HG03469 (cell line): Measurements from ENCODE around the gene DPYD.

Source experiments
- ATAC-seq: cut with Tn5 transposase; IDR thresholded peaks from one replicate; pipeline ENCODE4 v1.9.1; 2021; ENCODE audit warnings: mild to moderate bottlenecking, moderate library complexity, moderate number of reproducible peaks; ENCODE audit not compliant: unreplicated experiment

The DPYD gene

DNA sequence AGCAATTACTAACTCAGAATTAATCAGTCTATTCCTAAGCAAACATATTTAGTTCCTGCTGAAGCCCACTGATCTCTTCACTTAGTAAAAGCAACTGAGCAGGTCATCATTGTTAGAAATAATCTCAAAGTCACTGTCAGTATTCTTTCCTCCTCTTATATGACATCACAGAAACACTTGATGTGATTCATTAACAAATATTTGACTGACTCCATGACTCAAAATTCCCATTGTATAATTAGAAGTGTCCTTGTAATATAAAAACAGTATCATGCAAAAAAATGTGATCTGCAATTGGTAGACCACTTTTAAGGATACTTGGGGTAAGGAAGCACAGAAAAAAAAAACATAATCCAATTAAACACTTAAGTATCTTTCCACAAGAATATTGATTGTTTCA is 194.4 kb downstream of the DPYD start:
- ATAC-seq = no peak

DNA sequence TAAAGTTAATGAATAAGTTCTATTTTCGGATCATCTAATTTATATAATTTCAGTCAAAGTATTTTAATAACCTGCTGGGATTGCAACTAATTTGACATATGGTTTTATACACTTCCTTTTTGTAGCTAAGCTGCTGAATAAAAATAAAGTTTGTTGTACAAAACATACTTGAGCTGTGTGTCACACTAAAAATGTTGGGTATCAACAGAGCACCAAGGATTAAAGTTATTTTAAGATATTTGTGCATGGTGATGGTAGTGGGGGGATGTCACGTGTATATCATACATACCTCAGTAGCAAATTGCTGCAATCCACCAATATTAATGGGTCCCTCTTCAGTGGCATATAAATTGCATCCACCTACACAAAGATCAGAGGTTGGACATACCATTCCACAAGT is 199.6 kb downstream of the DPYD start:
- ATAC-seq = no peak

DNA sequence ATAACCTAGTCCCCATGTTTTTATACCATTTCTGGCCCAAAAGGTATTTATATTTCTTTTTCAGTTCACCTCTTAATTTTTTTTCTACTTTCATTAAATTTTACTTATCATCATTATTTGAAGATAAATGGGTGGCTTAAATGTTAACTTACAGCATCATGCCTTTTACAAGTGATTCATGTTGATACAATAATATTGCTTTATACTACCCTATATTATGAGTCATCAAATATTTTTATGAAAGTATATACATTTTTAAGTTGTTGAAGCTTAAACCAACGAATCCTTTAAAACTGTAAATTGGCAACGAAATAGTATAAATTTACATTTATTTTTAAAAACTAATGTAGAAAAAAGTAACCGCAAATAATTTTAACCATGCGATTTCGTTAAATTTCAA is 207.9 kb downstream of the DPYD start:
- ATAC-seq = no peak

DNA sequence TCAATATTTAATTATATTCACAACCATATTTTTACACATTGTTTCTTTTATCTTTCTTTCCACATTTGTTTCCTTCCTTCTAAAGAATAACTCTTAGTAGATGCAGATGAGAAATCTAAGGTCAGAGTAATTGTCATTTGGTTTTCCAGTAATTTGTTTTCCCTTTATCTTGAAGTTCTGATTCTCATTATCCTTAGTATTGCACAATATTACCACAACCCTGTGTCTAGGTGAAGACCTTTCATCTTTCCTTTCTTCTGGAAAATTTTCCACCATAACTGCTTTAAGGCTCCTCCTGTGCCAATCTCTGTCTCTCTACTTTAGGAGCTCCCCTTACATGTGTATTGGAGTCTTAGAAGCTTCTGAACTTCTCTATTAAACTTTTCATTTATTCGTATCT is 209.0 kb downstream of the DPYD start:
- ATAC-seq = no peak

DNA sequence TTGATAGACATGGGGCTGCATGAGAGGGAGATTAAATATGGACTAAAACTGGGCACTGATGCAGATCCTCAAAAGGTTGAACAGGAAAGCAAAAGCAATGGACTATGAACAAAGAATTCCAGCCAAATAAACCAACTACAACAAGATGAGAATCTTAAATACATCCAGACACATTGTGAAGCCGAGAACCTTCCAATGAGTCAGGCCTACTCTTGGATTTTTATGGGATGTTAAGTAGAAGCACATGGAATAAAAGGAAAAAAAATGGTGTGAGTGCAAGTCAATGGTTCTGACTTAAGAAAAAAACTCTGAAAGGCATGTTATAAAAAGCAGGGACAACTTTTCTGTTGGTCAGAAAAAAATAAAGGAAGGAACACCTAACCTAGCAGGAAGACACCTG is 227.2 kb downstream of the DPYD start:
- ATAC-seq = no peak

DNA sequence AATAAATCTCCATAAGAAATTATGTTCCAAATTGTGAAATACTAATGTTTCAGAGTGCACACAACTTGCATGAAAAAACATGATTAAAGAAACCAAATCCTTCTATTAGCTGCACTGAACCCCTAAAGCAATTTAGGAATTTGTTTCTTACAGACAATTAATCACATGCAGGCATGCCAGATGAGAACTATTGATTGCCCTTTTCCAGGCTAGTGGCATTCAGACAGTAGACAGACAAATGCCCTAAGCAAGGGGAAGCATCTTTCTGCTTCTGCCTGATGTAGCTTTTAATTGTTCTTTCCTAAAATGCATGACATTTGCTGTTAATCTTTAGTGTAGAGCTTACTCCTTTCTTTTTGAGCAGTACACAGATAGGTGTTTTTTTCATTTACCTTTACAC is 229.5 kb downstream of the DPYD start:
- ATAC-seq = no peak

DNA sequence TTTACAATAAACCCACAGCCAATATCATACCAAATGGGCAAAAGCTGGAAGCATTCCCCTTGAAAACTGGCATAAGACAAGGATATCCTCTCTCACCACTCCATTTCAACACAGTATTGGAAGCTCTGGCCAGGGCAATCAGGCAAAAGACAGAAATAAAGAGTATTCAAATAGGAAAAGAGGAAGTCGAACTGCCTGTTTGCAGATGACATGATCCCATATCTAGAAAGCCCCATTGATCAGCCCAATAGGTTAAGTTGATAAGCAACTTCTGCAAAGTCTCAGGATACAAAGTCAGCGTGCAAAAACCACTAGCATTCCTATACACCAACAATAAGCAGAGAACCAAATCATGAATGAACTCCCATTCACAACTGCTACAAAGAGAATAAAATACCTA is 235.5 kb downstream of the DPYD start:
- no peak for ATAC-seq

DNA sequence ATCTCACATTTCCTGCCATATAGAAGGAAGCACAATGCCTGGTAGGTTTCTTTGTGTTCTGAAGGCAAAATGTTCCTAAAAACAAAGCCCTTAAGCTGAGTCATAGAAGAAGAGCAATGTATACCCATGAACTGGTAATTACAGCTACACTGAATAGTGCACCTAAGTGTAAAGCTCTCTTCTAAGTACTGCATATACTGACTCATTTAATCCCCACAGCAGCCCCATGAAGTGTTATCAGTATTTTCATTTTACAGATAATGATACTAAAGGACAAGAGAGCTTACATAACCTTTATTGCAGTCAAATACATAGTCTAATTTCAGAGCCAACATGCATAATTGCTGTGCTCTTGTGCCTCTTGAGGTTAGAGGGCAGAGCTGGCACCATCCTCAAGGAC is 239.9 kb downstream of the DPYD start:
- no peak for ATAC-seq

DNA sequence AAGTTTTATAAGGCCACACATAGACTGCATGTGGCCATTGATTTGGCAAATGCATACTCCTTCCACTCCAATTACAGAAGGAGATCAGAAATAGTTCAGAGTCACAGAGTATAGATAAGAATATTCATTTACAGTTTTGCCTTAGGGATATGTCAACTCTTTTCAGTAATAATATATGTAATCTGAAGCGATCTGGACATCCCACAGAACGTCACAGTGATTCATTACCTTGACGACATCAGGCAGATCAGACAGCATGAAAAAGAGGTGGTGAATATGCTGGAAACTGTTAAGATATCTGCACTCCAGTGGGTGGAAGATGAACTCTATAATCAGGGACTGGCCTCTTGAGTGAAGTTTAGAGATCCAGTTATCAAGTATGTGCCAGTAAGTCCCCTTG is 240.4 kb downstream of the DPYD start:
- no peak for ATAC-seq

DNA sequence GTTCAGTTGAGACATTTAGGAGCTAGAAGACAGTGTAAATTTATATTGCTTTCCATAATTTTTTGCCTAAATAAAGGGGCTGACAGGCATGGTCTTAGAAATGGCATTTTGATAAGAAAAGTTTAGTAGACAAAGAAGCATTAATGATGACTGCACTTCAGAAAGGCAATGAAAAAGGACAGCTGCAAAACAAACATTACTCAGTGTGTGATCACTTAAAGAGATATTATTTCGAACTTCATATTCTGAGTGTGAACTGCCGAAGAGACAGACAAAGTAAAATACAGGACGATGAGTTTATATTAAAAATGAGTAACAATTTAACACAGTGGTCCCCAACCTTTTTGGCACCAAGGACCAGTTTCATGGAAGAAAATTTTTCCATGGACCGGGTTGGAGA is 243.1 kb downstream of the DPYD start:
- no peak for ATAC-seq

DNA sequence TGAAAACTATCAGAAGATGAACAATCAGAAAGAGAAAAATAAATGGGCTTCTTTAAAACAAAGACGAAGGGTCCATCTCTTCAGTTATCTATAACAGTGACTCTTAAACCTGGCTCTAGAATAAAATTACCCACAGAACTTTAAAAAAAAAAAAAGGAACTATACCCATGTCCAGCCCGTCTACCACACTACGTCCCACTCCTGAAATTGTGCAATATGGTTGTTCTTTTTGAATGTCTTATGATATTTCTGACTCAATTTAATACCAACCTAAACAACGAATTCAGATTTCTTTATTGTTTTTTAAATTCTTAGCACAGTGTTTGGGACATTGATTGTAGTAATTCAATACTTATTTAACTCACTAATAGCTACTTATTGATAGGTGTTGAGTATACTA is 246.3 kb downstream of the DPYD start:
- no peak for ATAC-seq

DNA sequence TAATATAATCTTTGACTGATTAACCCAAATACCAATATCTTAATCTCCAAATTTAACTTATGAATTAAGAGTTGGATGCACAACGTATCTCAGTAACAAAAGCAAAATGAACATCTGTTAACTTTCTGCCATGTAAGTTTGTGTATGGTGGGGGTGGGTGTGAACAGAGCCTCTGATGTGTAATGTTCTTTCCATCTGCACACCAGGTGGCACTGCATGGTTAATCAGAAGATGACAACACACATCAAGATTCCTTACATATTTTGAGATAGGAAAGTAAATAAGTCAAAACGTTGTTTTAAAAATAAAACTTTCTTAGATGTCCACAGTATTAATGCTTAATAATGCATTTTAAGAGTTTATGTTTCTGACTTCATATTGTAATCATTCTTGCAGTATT is 251.9 kb downstream of the DPYD start:
- ATAC-seq = no peak

DNA sequence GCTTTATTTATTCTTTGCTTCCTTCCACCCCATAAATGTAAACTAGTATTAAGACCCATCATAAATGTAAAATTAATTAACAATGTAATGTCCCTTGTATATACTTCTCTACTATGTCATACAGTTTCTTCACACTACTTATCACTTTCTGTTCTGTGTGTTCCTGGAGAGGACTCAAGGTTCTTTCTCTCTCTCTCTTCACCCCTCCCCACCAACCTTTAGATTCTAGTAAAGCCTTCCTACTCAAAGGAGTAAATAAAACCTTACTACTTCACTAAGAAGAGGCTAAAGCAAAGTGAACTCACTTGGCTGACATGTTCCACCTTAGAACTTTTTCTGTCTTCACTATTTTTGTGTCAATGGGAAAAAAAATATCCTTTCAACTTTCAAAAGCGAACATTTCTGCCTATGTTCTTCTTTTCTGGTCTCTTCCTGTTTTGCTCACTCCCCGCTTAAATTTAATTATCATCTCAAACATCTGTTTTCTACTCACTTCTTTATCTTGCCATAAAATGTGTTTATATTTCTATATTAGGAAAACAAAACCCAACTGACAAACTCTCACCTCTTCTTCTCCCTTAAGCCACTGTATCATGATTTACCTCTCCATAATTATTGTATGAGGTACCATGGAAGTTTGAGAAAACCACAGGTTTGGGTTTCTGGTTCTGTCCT is 260.3 kb downstream of the DPYD start:
- no peak for ATAC-seq

DNA sequence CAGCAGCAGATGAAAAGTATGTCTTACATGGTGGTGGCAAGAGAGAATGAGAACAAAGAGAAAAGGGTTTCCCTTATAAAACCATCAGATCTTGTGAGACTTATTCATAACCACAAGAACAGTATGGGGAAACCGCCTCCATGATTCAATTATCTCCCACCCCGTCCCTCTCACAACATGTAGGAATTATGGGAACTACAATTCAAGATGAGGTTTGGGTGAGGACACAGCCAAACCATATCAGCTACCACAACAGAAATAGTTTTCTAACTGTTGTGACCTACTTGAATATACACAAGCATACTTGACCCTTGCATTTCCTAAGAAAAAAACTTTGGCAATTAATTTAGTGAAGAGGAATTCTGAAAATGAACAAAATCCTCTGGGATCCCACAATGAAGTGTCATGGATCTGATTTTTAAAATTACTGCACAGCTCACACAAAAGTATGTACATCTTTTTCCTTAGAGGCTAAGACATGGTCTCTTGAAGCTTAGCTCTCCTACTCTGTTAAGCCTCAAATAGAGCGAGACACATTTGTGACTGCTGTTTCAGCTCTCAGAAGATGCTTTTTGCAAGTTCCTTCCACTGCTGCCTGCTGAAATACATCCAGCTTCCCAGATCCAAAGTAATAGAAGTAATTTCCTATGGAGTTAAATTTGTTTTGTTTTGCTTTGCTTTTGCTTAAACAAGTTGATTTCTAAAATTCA is 265.8 kb downstream of the DPYD start:
- no peak for ATAC-seq

DNA sequence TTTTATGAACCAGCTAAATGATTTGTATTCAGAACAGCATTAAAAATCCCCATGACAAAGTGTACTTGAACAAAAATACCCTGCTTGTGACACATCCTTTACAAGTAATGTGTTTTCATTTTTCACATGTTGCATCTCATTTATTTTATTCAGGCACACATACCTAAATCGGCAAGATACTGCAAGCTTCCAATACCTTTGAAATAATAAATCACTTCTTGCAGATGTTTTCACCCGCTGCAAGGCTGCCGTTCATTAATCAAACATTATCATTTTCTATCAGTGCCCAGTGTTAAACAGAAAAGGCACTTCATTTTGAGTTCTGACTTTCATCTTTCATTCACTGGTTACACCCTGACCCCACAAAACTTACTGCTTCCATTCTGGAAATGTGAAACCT is 269.6 kb downstream of the DPYD start:
- no peak for ATAC-seq

DNA sequence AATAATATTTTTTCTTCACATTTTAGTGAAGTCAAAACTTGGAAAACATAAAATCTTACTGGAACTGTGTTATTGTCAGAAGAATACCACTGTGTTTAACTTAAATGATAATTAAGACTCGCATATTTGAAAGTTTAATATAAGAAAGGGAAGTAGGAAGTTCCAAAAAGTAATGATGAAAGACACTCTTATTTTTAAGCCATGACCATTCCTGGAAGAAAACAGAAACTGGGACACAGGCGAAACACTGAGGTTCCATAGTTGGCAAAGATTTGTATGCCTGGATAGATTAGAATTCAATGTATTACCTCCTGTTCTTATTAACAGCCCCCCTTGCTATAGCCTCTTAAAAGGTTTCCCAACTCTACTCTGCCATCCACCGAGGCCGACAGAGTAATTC is 271.2 kb downstream of the DPYD start:
- no peak for ATAC-seq

DNA sequence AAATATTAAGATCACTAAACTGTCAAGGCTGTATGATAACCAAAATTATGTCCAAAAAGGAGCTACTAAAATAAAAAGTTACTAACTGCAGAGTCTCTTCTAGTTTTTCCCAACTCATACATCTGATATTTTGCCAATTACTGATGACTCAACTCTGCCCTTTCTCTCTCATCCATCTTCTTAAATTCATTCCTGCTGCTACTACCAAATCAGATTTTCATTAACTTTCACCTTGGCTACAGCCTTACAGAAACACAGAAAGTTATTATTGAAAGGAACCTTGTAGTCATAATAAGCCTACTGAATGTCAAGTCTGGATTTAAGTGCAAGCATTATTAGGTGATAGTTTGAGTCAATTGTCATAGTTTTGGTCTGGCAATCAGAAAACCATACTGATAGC is 273.1 kb downstream of the DPYD start:
- ATAC-seq = no peak

DNA sequence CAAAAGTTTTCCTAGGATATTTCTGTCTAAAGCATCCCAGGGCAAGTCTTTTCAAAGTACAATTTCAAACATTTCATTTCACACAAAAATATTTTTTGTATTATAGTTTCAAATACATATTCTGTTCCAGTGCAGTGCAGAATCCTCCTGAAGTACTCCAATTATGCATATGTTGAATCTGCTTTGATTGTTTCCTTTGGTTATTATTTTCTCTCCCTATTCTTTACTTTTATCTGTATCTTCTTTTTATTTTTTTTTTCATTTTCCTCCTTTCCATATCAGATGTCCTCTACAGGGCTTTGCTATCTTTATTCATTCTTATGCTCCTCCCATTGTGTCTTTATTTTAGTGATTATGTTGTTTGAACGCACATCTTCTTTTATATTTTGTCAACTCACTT is 274.8 kb downstream of the DPYD start:
- ATAC-seq = no peak

DNA sequence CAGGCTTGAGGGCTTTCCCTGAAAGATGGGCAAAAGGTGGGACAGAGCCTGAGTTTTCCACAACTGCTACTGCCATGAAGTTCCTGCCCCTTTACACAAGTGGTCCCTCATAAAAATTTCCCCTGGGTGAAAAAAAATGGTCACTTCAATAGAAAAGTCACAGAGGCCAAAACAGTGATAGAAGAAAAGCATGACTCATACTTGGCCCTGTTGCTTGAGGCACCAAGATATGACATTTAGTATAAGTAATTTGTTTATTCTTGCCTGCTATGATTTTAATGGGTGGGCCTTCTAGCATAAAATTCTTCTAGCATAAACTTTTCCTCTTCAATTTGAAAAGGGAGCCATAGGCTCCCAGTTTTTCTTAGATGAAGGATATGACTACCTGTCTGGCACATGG is 280.2 kb downstream of the DPYD start:
- ATAC-seq = no peak

DNA sequence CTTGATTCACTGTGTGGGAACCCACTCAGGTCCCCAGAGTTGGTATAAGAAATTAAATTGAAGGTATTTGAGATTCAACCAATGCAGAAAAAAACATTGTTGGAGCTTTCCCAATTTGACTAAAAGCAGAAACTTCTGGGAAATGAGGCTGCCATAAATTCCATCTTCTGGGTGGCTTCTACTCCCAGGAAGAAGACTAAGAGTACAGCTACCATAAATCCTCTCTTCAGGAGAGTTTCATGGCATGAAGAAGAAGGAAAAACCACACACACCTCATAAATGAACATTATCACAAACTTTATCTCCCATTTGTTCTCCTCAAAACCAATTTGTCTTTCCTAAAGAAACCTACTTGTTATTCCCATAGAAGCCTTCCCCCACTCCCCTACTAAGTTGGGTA is 283.9 kb downstream of the DPYD start:
- no peak for ATAC-seq

DNA sequence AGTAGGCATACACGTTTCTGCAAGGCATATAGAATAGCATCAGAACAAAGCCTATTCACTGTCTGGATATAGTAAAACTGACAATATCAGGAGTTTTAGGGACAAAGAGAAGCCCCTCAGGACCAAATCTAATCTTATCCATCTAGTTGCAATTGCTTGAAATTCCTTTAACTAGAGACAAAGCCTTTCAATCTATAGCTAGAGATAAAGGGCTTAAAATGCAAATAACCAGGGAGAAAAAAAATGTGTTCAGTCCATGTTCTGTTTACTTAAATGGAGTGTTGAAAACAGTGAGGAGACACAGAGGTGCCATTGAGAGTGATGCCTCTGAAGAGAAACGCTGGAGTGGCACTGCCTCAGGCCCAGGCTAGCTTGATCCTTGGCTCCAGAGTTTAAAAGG is 286.1 kb downstream of the DPYD start:
- ATAC-seq = no peak

DNA sequence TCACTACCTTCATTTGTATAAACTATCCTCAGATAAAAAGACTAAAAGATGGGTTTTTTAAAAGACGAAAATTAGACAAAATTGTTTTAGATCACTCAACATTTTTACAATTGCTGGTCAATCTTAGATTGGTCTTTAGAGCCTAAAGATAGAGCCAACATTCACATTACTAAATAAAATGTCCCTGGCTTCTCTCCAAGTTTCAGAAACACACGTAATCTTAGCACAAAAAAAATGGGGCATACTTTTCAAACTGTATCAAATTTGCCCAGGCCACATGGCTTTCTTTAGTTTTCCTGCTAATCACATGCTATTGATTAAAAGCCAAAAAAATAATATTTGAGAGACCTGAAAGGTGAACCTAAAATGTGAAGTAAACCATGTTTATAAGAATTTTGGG is 288.1 kb downstream of the DPYD start:
- no peak for ATAC-seq

DNA sequence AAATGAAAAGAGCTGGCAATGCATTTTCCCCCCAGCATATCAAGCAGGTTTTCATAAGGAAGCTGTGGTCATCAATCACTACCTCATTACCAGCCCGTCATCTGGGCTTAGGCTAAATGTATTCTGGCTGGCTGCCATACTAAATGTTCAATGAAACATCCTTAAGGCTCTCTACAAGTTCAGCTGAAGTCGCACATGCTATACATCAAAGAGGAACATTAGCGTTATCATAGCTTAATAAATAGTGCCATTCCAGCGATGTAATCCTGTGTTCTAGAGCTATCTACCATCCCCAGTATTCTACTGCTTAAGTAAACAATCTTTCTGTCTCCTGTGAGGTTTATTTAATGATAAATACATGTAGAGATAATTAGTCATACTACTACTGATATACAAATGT is 288.8 kb downstream of the DPYD start:
- no peak for ATAC-seq
